Measurements from ENCODE around the gene SLC6A3.

Gene SLC6A3

GRCh38 chr5:1418921-1419280, 26.3 kb downstream of the SLC6A3 start:
- Mint-ChIP-seq H3K4me1 (ENCODE audit: low read depth) (no peaks in the 10 kb centered on the region), H3K27ac (no peak overlapping the region)

GRCh38 chr5:1418238-1418920, 26.9 kb downstream of the SLC6A3 start:
- H3K36me3 Mint-ChIP-seq (ENCODE audit: low read depth): no peaks in the 10 kb centered on the region
- peaks cover 3% of the 10 kb centered on the region for H3K9me3 Mint-ChIP-seq
- no peak overlapping the region for H3K27ac Mint-ChIP-seq
- H3K4me3 Mint-ChIP-seq: no peak overlapping the region
- H3K4me1 Mint-ChIP-seq (ENCODE audit: low read depth): no peaks in the 10 kb centered on the region
- H3K27me3 Mint-ChIP-seq (ENCODE audit: low read depth): no peaks in the 10 kb centered on the region

More at GRCh38 chr5:1418921-1419280, 26.3 kb downstream of the SLC6A3 start:
- Mint-ChIP-seq H3K27me3 (ENCODE audit: low read depth) (no peaks in the 10 kb centered on the region), H3K36me3 (ENCODE audit: low read depth) (no peaks in the 10 kb centered on the region), H3K4me3 (no peak overlapping the region), H3K9me3 (peaks cover 3% of the 10 kb centered on the region)

GRCh38 chr5:1417586-1418225, 27.5 kb downstream of the SLC6A3 start:
- H3K36me3 Mint-ChIP-seq (ENCODE audit: low read depth): no peaks in the 10 kb centered on the region
- no peak overlapping the region for H3K4me3 Mint-ChIP-seq
- peaks cover 3% of the 10 kb centered on the region for H3K9me3 Mint-ChIP-seq

GRCh38 chr5:1416856-1417469, 28.3 kb downstream of the SLC6A3 start:
- Mint-ChIP-seq H3K27ac (no peak overlapping the region), H3K4me3 (no peak overlapping the region), H3K36me3 (ENCODE audit: low read depth) (no peaks in the 10 kb centered on the region), H3K4me1 (ENCODE audit: low read depth) (no peaks in the 10 kb centered on the region), H3K27me3 (ENCODE audit: low read depth) (no peaks in the 10 kb centered on the region), H3K9me3 (peaks cover 3% of the 10 kb centered on the region)

More at GRCh38 chr5:1417586-1418225, 27.5 kb downstream of the SLC6A3 start:
- Mint-ChIP-seq H3K27me3 (ENCODE audit: low read depth) (no peaks in the 10 kb centered on the region), H3K4me1 (ENCODE audit: low read depth) (no peaks in the 10 kb centered on the region), H3K27ac (no peak overlapping the region)

GRCh38 chr5:1415626-1416360, 29.4 kb downstream of the SLC6A3 start:
- Mint-ChIP-seq H3K27me3 (ENCODE audit: low read depth) (no peaks in the 10 kb centered on the region), H3K27ac (no peak overlapping the region), H3K36me3 (ENCODE audit: low read depth) (no peaks in the 10 kb centered on the region), H3K9me3 (peaks cover 1% of the 10 kb centered on the region), H3K4me3 (no peak overlapping the region), H3K4me1 (ENCODE audit: low read depth) (no peaks in the 10 kb centered on the region)

- Mint-ChIP-seq H3K27ac (no peak overlapping the region), H3K27me3 (ENCODE audit: low read depth) (no peaks in the 10 kb centered on the region), H3K9me3 (no peaks in the 10 kb centered on the region), H3K36me3 (ENCODE audit: low read depth) (no peaks in the 10 kb centered on the region), H3K4me1 (ENCODE audit: low read depth) (no peaks in the 10 kb centered on the region), H3K4me3 (no peak overlapping the region)
Measured at GRCh38 chr5:1415059-1415425, 30.2 kb downstream of the SLC6A3 start.

GRCh38 chr5:1414311-1415058, 30.8 kb downstream of the SLC6A3 start:
- Mint-ChIP-seq H3K9me3 (no peaks in the 10 kb centered on the region), H3K27ac (no peak overlapping the region), H3K4me1 (ENCODE audit: low read depth) (no peaks in the 10 kb centered on the region), H3K4me3 (no peak overlapping the region), H3K36me3 (ENCODE audit: low read depth) (no peaks in the 10 kb centered on the region), H3K27me3 (ENCODE audit: low read depth) (no peaks in the 10 kb centered on the region)

- Mint-ChIP-seq H3K27me3 (ENCODE audit: low read depth) (no peaks in the 10 kb centered on the region), H3K36me3 (ENCODE audit: low read depth) (no peaks in the 10 kb centered on the region), H3K4me1 (ENCODE audit: low read depth) (no peaks in the 10 kb centered on the region), H3K27ac (no peak overlapping the region), H3K9me3 (no peaks in the 10 kb centered on the region), H3K4me3 (no peak overlapping the region)
Measured at GRCh38 chr5:1413611-1414241, 31.5 kb downstream of the SLC6A3 start.

GRCh38 chr5:1413211-1413610, 32.0 kb downstream of the SLC6A3 start:
- Mint-ChIP-seq H3K27ac (no peak overlapping the region), H3K27me3 (ENCODE audit: low read depth) (no peaks in the 10 kb centered on the region), H3K36me3 (ENCODE audit: low read depth) (no peaks in the 10 kb centered on the region), H3K4me3 (no peak overlapping the region), H3K9me3 (no peaks in the 10 kb centered on the region), H3K4me1 (ENCODE audit: low read depth) (no peaks in the 10 kb centered on the region)

GRCh38 chr5:1412621-1413020, 32.6 kb downstream of the SLC6A3 start:
- Mint-ChIP-seq H3K27me3 (ENCODE audit: low read depth) (no peaks in the 10 kb centered on the region), H3K4me3 (no peak overlapping the region), H3K9me3 (no peaks in the 10 kb centered on the region), H3K4me1 (ENCODE audit: low read depth) (no peaks in the 10 kb centered on the region), H3K27ac (no peak overlapping the region), H3K36me3 (ENCODE audit: low read depth) (no peaks in the 10 kb centered on the region)

GRCh38 chr5:1412163-1412562, 33.1 kb downstream of the SLC6A3 start:
- H3K36me3 Mint-ChIP-seq (ENCODE audit: low read depth): no peaks in the 10 kb centered on the region
- no peaks in the 10 kb centered on the region for H3K9me3 Mint-ChIP-seq

GRCh38 chr5:1411099-1411498, 34.1 kb downstream of the SLC6A3 start:
- Mint-ChIP-seq H3K27me3 (ENCODE audit: low read depth) (no peaks in the 10 kb centered on the region), H3K36me3 (ENCODE audit: low read depth) (no peaks in the 10 kb centered on the region), H3K9me3 (no peaks in the 10 kb centered on the region), H3K27ac (no peak overlapping the region), H3K4me3 (no peak overlapping the region), H3K4me1 (ENCODE audit: low read depth) (no peaks in the 10 kb centered on the region)

More at GRCh38 chr5:1412163-1412562, 33.1 kb downstream of the SLC6A3 start:
- no peak overlapping the region for H3K27ac Mint-ChIP-seq
- no peaks in the 10 kb centered on the region for H3K4me1 Mint-ChIP-seq (ENCODE audit: low read depth)
- H3K27me3 Mint-ChIP-seq (ENCODE audit: low read depth): no peaks in the 10 kb centered on the region
- no peak overlapping the region for H3K4me3 Mint-ChIP-seq

GRCh38 chr5:1410156-1411014, 34.9 kb downstream of the SLC6A3 start:
- no peak overlapping the region for H3K27ac Mint-ChIP-seq
- no peaks in the 10 kb centered on the region for H3K36me3 Mint-ChIP-seq (ENCODE audit: low read depth)
- no peaks in the 10 kb centered on the region for H3K27me3 Mint-ChIP-seq (ENCODE audit: low read depth)
- no peaks in the 10 kb centered on the region for H3K4me1 Mint-ChIP-seq (ENCODE audit: low read depth)
- H3K9me3 Mint-ChIP-seq: no peaks in the 10 kb centered on the region
- H3K4me3 Mint-ChIP-seq: no peak overlapping the region

Measured in T-helper 1 cell treated with Interleukin-12 subunit alpha and Interleukin-12 subunit beta and Interleukin-4 antibody, amounts not matched to agents 30 μg/mL and 1 μg/mL, for 36 hours (primary cell).